Measurements from ENCODE around the gene MTRFR.
A peak's percentile ranks its signal among the peaks of the same experiment; 100 is the strongest.

The MTRFR gene

DNA sequence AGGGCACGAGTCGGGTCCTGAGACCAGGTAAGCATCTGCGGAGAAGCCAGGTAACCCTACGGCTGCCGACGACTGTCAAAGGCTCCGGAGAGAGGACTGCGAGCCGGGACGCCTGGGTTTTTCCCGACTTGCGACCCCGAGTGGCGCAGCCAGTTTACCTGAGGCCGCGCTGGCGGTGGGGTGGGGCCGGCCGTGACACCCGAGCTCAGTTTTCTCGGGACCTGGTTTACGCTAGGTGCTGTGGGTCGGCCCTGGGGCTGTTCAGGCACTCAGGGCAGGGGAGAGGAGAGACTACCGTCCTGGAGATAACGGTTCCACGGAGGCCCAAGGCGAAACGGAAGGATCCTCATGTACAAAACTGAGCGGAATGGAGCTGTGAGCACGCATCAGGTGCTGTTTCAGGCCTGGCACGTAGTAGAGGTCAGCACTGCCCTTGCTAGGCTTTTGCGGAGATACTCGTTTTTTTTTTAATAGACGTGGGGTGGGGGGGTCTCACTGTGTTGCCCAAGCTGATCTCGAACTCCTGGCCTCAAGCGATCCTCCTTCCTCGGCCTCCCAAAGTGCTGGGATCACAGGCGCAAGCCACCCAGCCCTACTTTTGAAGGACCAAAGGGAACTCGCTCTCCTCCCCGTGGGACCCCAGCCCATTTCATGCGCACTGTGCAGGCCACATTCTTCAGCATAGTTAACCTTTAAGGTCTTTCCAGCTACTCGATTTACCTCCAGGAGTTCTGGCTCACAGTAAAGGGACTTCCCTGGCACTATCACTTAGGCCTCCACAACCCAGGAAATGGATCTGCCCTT, 471 bp downstream of the MTRFR start:
- peak overlapping the region; percentile 83 for H3K4me3 ChIP-seq (ENCODE audit: low read length)
- no peaks in the 10 kb centered on the region for H3K9me3 ChIP-seq (replicated peaks; ENCODE audit: insufficient read depth, low read length)
- H3K9me2 ChIP-seq (replicated peaks; ENCODE audit: insufficient read depth, low read length), result no peaks in the 10 kb centered on the region
- H3K4me1 ChIP-seq (ENCODE audit: low read length), result peaks cover 4% of the 10 kb centered on the region; the same call in 1 of the 2 replicates
- DNase-seq, result no peak
- peak overlapping the region; percentile 84 for H3K9ac ChIP-seq (ENCODE audit: low read length)
- H4K20me1 ChIP-seq (ENCODE audit: insufficient read depth, low read length), result no peaks in the 10 kb centered on the region
- TF ChIP-seq EZH2 (optimal IDR thresholded peaks at IDR 0.05; ENCODE audit: low read depth, low read length), result no peak
- no peak for TF ChIP-seq EZH2phosphoT487 (IDR thresholded peaks at IDR 0.05; ENCODE audit: low read length)
- TF ChIP-seq, protein P1, sequence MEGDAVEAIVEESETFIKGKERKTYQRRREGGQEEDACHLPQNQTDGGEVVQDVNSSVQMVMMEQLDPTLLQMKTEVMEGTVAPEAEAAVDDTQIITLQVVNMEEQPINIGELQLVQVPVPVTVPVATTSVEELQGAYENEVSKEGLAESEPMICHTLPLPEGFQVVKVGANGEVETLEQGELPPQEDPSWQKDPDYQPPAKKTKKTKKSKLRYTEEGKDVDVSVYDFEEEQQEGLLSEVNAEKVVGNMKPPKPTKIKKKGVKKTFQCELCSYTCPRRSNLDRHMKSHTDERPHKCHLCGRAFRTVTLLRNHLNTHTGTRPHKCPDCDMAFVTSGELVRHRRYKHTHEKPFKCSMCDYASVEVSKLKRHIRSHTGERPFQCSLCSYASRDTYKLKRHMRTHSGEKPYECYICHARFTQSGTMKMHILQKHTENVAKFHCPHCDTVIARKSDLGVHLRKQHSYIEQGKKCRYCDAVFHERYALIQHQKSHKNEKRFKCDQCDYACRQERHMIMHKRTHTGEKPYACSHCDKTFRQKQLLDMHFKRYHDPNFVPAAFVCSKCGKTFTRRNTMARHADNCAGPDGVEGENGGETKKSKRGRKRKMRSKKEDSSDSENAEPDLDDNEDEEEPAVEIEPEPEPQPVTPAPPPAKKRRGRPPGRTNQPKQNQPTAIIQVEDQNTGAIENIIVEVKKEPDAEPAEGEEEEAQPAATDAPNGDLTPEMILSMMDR (IDR thresholded peaks at IDR 0.05; ENCODE audit: low read length), result no peak
- H3K36me3 ChIP-seq (replicated peaks; ENCODE audit: insufficient read depth, low read length), result no peaks in the 10 kb centered on the region
- peak overlapping the region; percentile 56 for H3K4me2 ChIP-seq (ENCODE audit: low read depth, low read length)
- H2AFZ ChIP-seq (ENCODE audit: low read length), result peak overlapping the region; percentile 56
- no peaks in the 10 kb centered on the region for H3K27me3 ChIP-seq (replicated peaks; ENCODE audit: insufficient read depth, low read length)
- H3F3A ChIP-seq (ENCODE audit: insufficient read depth, low read length), result 0 out of 2 replicates have a peak, but pooled peaks cover 7% of the 10 kb centered on the region
- H3K79me2 ChIP-seq (ENCODE audit: low read length), result peaks cover 75% of the 10 kb centered on the region
- H3K27ac ChIP-seq (ENCODE audit: low read length), result peak overlapping the region; percentile 57; the same call in 1 of the 2 replicates

DNA sequence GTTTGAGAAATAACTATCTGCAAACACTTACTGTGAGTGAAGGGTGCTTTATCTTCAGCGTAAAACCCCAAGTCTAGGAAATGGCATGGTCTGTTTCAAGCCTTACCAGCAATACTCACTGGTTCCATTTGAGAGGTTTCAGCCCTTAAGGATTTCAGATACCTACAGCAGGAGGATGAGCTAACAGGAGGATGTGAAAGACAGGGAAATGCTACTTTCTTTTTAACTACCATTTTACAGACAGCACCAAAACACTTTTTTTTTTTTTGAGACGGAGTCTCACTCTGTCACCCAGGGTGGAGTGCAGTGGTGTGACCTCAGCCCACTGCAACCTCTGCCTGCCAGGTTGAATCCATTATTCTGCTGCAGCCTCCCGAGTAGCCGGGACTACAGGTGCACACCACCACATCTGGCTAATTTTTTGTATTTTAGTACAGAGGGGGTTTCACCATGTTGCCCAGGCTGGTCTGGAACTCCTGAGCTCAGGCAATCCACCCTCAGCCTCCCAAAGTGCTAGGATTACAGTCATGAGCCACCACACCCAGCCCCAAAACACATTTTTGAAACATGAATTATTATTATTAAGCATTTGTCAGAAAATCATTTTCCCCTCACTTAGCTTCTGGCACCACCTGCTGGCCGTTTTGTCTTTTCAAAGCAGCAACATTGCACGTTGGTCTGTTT, 4.6 kb downstream of the MTRFR start:
- no peaks in the 10 kb centered on the region for H3K36me3 ChIP-seq (replicated peaks; ENCODE audit: insufficient read depth, low read length)
- H3K27ac ChIP-seq (ENCODE audit: low read length), result no peak overlapping the region
- H3K9ac ChIP-seq (ENCODE audit: low read length), result no peak overlapping the region
- no peaks in the 10 kb centered on the region for H3F3A ChIP-seq (ENCODE audit: insufficient read depth, low read length)
- no peaks in the 10 kb centered on the region for H4K20me1 ChIP-seq (ENCODE audit: insufficient read depth, low read length)
- TF ChIP-seq EZH2 (optimal IDR thresholded peaks at IDR 0.05; ENCODE audit: low read depth, low read length) (no peak), EZH2phosphoT487 (IDR thresholded peaks at IDR 0.05; ENCODE audit: low read length) (no peak)
- TF ChIP-seq, protein P1 (IDR thresholded peaks at IDR 0.05; ENCODE audit: low read length), result peak; percentile 55
- H3K79me2 ChIP-seq (ENCODE audit: low read length), result peaks cover 67% of the 10 kb centered on the region
- H3K4me2 ChIP-seq (ENCODE audit: low read depth, low read length), result no peak overlapping the region
- H3K4me1 ChIP-seq (ENCODE audit: low read length), result no peaks in the 10 kb centered on the region
- H2AFZ ChIP-seq (ENCODE audit: low read length), result no peak overlapping the region
- no peak overlapping the region for H3K4me3 ChIP-seq (ENCODE audit: low read length)
- no peaks in the 10 kb centered on the region for H3K27me3 ChIP-seq (replicated peaks; ENCODE audit: insufficient read depth, low read length)
- peak; percentile 45 for DNase-seq
- H3K9me2 ChIP-seq (replicated peaks; ENCODE audit: insufficient read depth, low read length), result no peaks in the 10 kb centered on the region
- H3K9me3 ChIP-seq (replicated peaks; ENCODE audit: insufficient read depth, low read length), result no peaks in the 10 kb centered on the region

DNA sequence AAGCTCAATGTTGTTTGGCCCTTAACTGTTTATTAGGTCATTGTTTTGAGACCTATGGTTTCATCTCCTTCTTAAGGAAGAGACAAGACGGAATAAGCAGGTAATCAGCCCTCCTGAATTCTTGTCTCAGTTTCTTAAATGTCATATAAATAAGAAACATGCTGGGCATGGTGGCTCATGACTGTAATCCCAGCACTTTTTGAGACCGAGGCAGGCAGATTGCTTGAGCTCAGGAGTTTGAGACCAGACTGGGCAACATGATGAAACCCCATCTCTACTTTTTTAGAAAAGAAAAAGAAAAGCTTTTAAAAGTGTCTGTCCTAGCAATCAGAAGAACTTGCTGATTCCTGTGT, 5.1 kb downstream of the MTRFR start:
- H3K36me3 ChIP-seq (replicated peaks; ENCODE audit: insufficient read depth, low read length), result no peaks in the 10 kb centered on the region
- no peaks in the 10 kb centered on the region for H3F3A ChIP-seq (ENCODE audit: insufficient read depth, low read length)
- H3K4me2 ChIP-seq (ENCODE audit: low read depth, low read length), result no peak overlapping the region
- no peaks in the 10 kb centered on the region for H3K27me3 ChIP-seq (replicated peaks; ENCODE audit: insufficient read depth, low read length)
- no peak for DNase-seq
- no peak overlapping the region for H3K9ac ChIP-seq (ENCODE audit: low read length)
- TF ChIP-seq EZH2phosphoT487 (IDR thresholded peaks at IDR 0.05; ENCODE audit: low read length), result no peak
- TF ChIP-seq, protein P1 (IDR thresholded peaks at IDR 0.05; ENCODE audit: low read length), result no peak
- TF ChIP-seq EZH2 (optimal IDR thresholded peaks at IDR 0.05; ENCODE audit: low read depth, low read length), result no peak
- no peaks in the 10 kb centered on the region for H3K4me1 ChIP-seq (ENCODE audit: low read length)
- H4K20me1 ChIP-seq (ENCODE audit: insufficient read depth, low read length), result no peaks in the 10 kb centered on the region
- peaks cover 67% of the 10 kb centered on the region for H3K79me2 ChIP-seq (ENCODE audit: low read length)
- no peaks in the 10 kb centered on the region for H3K9me2 ChIP-seq (replicated peaks; ENCODE audit: insufficient read depth, low read length)
- no peak overlapping the region for H3K27ac ChIP-seq (ENCODE audit: low read length)
- H3K4me3 ChIP-seq (ENCODE audit: low read length), result no peak overlapping the region
- H3K9me3 ChIP-seq (replicated peaks; ENCODE audit: insufficient read depth, low read length), result no peaks in the 10 kb centered on the region
- H2AFZ ChIP-seq (ENCODE audit: low read length), result no peak overlapping the region
